Caki2 (cell line): ENCODE results near the gene PRDM15. TPM values are rescaled to one million over a fixed set of nuclear protein-coding genes. Genes with fewer than 3 reads are reported as not detected.

ENCODE experiments used
- DNase-seq: peaks from one replicate; pipeline ENCODE4 v3.0.0-alpha.2; 2015; ENCODE audit warnings: low read depth
- in situ Hi-C: cut with HindIII; loops from 2 replicates; pipeline ENCODE4 v1.10.0; 2016; ENCODE audit warnings: low sequenced_read_pairs, low pct_unique_long_range_greater_than_20kb, mixed read lengths
- total RNA-seq: library from RNA; depleted of rRNA; stranded (reverse); fragments of >200 nt; shearing (Covaris generic); gene quantifications from 2 replicates; pipeline ENCODE4 v1.2.3, GENCODE V29; 2014; ENCODE audit warnings: low replicate concordance; rRNA removed

PRDM15 gene
- 2.0 and 3.1 TPM in 2 replicates for total RNA-seq

- in situ Hi-C loops, result no loop called here
- peak; percentile 67 for DNase-seq
Observed at GRCh38 chr21:41879190-41879998, at the start of gene PRDM15. Gene PRDM15 (minus strand): TSS chr21:41879344. CDS start chr21:41860363, 18,981 bp downstream.

- no peak for DNase-seq
- in situ Hi-C loops, result no loop called here
Observed at GRCh38 chr21:41928621-41929220, 49.6 kb upstream of the PRDM15 start.

GRCh38 chr21:41927727-41928409 is 48.7 kb upstream of the PRDM15 start:
- no peak for DNase-seq
- in situ Hi-C loops, result no loop called here

- DNase-seq, result no peak
- in situ Hi-C loops, result no loop called here
Observed at GRCh38 chr21:41926807-41927171, 47.6 kb upstream of the PRDM15 start.

- no peak for DNase-seq
- in situ Hi-C loops, result no loop called here
Observed at GRCh38 chr21:41926117-41926806, 47.1 kb upstream of the PRDM15 start.

GRCh38 chr21:41925767-41926116 is 46.6 kb upstream of the PRDM15 start:
- in situ Hi-C loops, result no loop called here
- DNase-seq, result no peak

GRCh38 chr21:41924368-41924754 is 45.2 kb upstream of the PRDM15 start:
- no peak for DNase-seq
- in situ Hi-C loops, result no loop called here

GRCh38 chr21:41923631-41924367 is 44.7 kb upstream of the PRDM15 start:
- in situ Hi-C loops, result no loop called here
- DNase-seq, result no peak

GRCh38 chr21:41923186-41923585 is 44.0 kb upstream of the PRDM15 start:
- in situ Hi-C loops, result no loop called here
- DNase-seq, result no peak

GRCh38 chr21:41921021-41921420 is 41.9 kb upstream of the PRDM15 start:
- in situ Hi-C loops, result no loop called here
- DNase-seq, result no peak

- in situ Hi-C loops, result no loop called here
Observed at GRCh38 chr21:41920476-41920875, 41.3 kb upstream of the PRDM15 start.

GRCh38 chr21:41919666-41920398 is 40.7 kb upstream of the PRDM15 start:
- DNase-seq, result no peak
- in situ Hi-C loops, result no loop called here

More at GRCh38 chr21:41920476-41920875, 41.3 kb upstream of the PRDM15 start:
- DNase-seq, result no peak

GRCh38 chr21:41918561-41919358 is 39.6 kb upstream of the PRDM15 start:
- DNase-seq, result no peak
- in situ Hi-C loops, result no loop called here

- no peak for DNase-seq
- in situ Hi-C loops, result no loop called here
Observed at GRCh38 chr21:41917531-41917930, 38.4 kb upstream of the PRDM15 start.

GRCh38 chr21:41916888-41917433 is 37.8 kb upstream of the PRDM15 start:
- DNase-seq, result no peak
- in situ Hi-C loops, result no loop called here

- no peak for DNase-seq
- in situ Hi-C loops, result no loop called here
Observed at GRCh38 chr21:41914965-41915364, 35.8 kb upstream of the PRDM15 start.

GRCh38 chr21:41914358-41914757 is 35.2 kb upstream of the PRDM15 start:
- no peak for DNase-seq
- in situ Hi-C loops, result no loop called here
